Heart left ventricle (tissue), 16 donors: Measurements from ENCODE around the gene CAND2. TPM values are rescaled to one million over a fixed set of nuclear protein-coding genes. Genes with fewer than 3 reads are reported as not detected.
A peak's percentile ranks its signal among the peaks of the same experiment; 100 is the strongest.

ENCODE experiments used
- ATAC-seq, 4 donors: fragments of 200-7000 bp; cut with Tn5 transposase; one replicate each; pipeline ENCODE4 v1.9.1; 2020 to 2022; ENCODE audit warnings: moderate library complexity in 4 of 4, mild to moderate bottlenecking in 3 of 4, moderate number of reproducible peaks in 1 of 4
- DNase-seq, 5 donors: peaks; one replicate each; pipeline ENCODE4 v3.0.0-alpha.2; 2020
- H3K27ac ChIP-seq, 12 donors: fragments of 200-600 bp; sonication (generic) in 4 of 12; one replicate each; pipeline versions ENCODE4 v1.5.0 to v1.8.0; 2016 to 2022; ENCODE audit warnings: mild to moderate bottlenecking in 2 of 12
- H3K27me3 ChIP-seq, 9 donors: fragments of 200-600 bp; sonication (generic) in 2 of 9; one replicate each; pipeline versions ENCODE4 v1.5.1 to v1.8.0; 2016 to 2022; ENCODE audit warnings: mild to moderate bottlenecking in 3 of 9
- H3K36me3 ChIP-seq, 9 donors: fragments of 200-600 bp; sonication (generic) in 2 of 9; one replicate each; pipeline versions ENCODE4 v1.5.0 to v1.8.0; 2018 to 2022; ENCODE audit warnings: mild to moderate bottlenecking in 2 of 9
- H3K4me1 ChIP-seq, 12 donors: fragments of 200-600 bp; sonication (generic) in 4 of 12; one replicate each; pipeline versions ENCODE4 v1.5.0 to v1.8.0; 2016 to 2022; ENCODE audit warnings: mild to moderate bottlenecking in 3 of 12
- H3K4me3 ChIP-seq, 12 donors: fragments of 200-600 bp; sonication (generic) in 4 of 12; one replicate each; pipeline versions ENCODE4 v1.5.0 to v1.8.0; 2017 to 2022; ENCODE audit warnings: mild to moderate bottlenecking in 9 of 12, moderate library complexity in 4 of 12
- H3K9me3 ChIP-seq, 12 donors: fragments of 200-600 bp; sonication (generic) in 4 of 12; one replicate each; pipeline versions ENCODE4 v1.5.0 to v1.8.0; 2016 to 2022; ENCODE audit warnings: mild to moderate bottlenecking in 1 of 12
- CTCF ChIP-seq, 12 donors: fragments of 200-600 bp; sonication (generic) in 4 of 12; IDR thresholded peaks; one replicate each; pipeline versions ENCODE4 v1.5.0 to v1.8.0; 2018 to 2022; ENCODE audit warnings: antibody characterized with exemption in 12 of 12, mild to moderate bottlenecking in 5 of 12
- POLR2A ChIP-seq, 2 donors: fragments of 450-650 bp; IDR thresholded peaks; one replicate each; pipeline ENCODE4 v1.6.1; 2017; ENCODE audit warnings: antibody characterized with exemption in 2 of 2, mild to moderate bottlenecking in 2 of 2, moderate library complexity in 2 of 2
- WGBS, 4 donors: extraction: QIAGEN DNeasy Blood & Tissue Kit in 2 of 4; methylation state at CpG; one replicate each; pipeline versions ENCODE4 v1.1.5 to v1.1.7; 2013 to 2018; 5-methylcytosine and 5-hydroxymethylcytosine counted together
- intact Hi-C, 10 donors: fragments of 100-400 bp; cut with DNase I; formaldehyde crosslinking; loops; one replicate each; pipeline versions ENCODE4 v1.11.1 to v1.14.2; 2022
- polyA plus RNA-seq, 2 donors: library from polyadenylated mRNA; stranded (reverse); fragments of 200-250 nt; gene quantifications; one replicate each; pipeline ENCODE4 v1.2.3, GENCODE V29; 2013
- total RNA-seq, 9 donors: library from RNA; depleted of rRNA in 2 of 9; stranded (reverse); fragments of >200 nt in 2 of 9; fragmentation: NEBNext Ultra II Directional in 3 of 9; extraction: Animal tissue kit (Norgen Biotek cat#: 25700) in 3 of 9; gene quantifications; one replicate each; pipeline versions ENCODE4 v1.1.0 to v1.2.4, GENCODE V29; 2016 to 2023
- donor health status: ischemic (EF 13 %, LVEDD 7.1; RV severe dilation, severe dysfunction).
- donor health status: healthy with polysubstance abuse.
- donor health status: DM: no; HTN: yes; CAD: no.
- donor health status: DM: no; HTN: no; CAD: no.
- donor health status: ischemic (EF 25% LVEDD 6.9; RV normal size, moderate dysfunction).
- donor health status: ischemic (EF 25% LVEDD 5.7; RV mildly dilated, moderate dysfunction).
- donor health status: healthy.
- donor health status: DM: yes; HTN: yes; CAD: no.
- donor health status: ischemic (EF 35%, LVEDD 5.7; RV mildly dilated, moderate dysfunction).
- donor health status: nonischemic (EF 11% LVEDD 7.7; RV severe dilation, severe dysfunction).
- donor health status: DM: yes; HTN: yes; CAD: no.
- donor health status: PGD.
- donor health status: ischemic (EF 29% LVEDD 5.4; RV normal size, mild dysfunction).
- donor health status: nonischemic (EF 23%, LVEDD 6.1; RV moderate dilation, normal function).

The CAND2 gene
- total and polyA plus RNA-seq, 11 donors: 11.7 to 87.5 (median 67.2) TPM

DNA sequence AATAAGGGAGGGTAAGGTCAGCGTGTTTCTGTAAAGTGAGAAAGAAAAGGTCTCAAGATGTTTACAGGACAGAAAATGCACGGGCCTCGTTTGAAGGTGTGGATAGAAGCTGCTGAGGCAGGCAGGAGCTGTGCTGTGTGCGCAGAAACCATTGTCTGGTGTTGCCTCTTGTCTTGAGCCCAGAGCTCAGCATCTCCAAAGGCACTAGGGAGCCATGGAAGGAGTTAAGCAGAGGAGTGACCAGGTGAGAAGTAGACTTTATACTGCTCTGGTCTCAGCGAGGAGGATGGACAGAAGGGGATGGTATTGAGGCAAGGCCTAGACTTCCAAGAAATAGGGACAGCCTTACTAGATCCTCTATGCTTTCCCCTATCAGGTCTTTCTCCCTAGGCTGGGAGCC, 13.0 kb downstream of the CAND2 start:
- no peaks in the 10 kb centered on the region for H3K27me3 ChIP-seq
- H3K9me3 ChIP-seq: no peaks in the 10 kb centered on the region
- H3K4me3 ChIP-seq: peak overlapping the region in 9 of 12 donors; percentile 57 to 71 (median 67)
- TF ChIP-seq CTCF (IDR thresholded peaks at IDR 0.05) (no peak), POLR2A (IDR thresholded peaks at IDR 0.05) (no peak)
- ATAC-seq (no peak), DNase-seq (no peak)
- H3K27ac ChIP-seq: peak overlapping the region in 10 of 12 donors; percentile 43 to 80 (median 76)
- peaks cover 0 to 62% (median 40%) of the 10 kb centered on the region in 9 donors for H3K36me3 ChIP-seq
- intact Hi-C loops: loop anchor here in 3 of 10 donors (10.0 kb wide), 2 partner anchors 105 to 315 kb away; no protein-coding TSS in a partner anchor
- WGBS, 4 donors: 84 to 90% (median 89%) methylated on average over 5 of the region's 5 CpGs
- H3K4me1 ChIP-seq: peaks cover 0 to 42% (median 17%) of the 10 kb centered on the region in 12 donors

- 1 to 5% (median 3%) methylated on average over 24 to 50 of the region's 50 CpGs for WGBS, 4 donors
- peak; percentile 98 to 99 (median 98) for ATAC-seq
These were observed 13.7 kb downstream of the CAND2 start for GRCh38 chr3:12810013-12810780.

GRCh38 chr3:12810961-12811360, 14.5 kb downstream of the CAND2 start:
- Histone ChIP-seq H3K36me3 (peaks cover 0 to 62% (median 41%) of the 10 kb centered on the region in 9 donors), H3K4me1 (peaks cover 0 to 42% (median 17%) of the 10 kb centered on the region in 12 donors), H3K27ac (peak overlapping the region in 6 of 12 donors; percentile 46 to 79 (median 76)), H3K9me3 (no peaks in the 10 kb centered on the region), H3K4me3 (peak overlapping the region in 2 of 12 donors; percentile 67 to 68), H3K27me3 (no peaks in the 10 kb centered on the region)
- intact Hi-C loops: loop anchor here in 1 of 10 donors (1.0 kb wide), 1 partner anchor 30 kb away; the partner anchor contains the start of gene RPL32
- no peak for TF ChIP-seq POLR2A (IDR thresholded peaks at IDR 0.05)
- no peak for TF ChIP-seq CTCF (IDR thresholded peaks at IDR 0.05)
- DNase-seq (no peak), ATAC-seq (no peak)
- 74 to 100% (median 80%) methylated on average over 3 to 5 of the region's 5 CpGs for WGBS, 4 donors

More at GRCh38 chr3:12810013-12810780, 13.7 kb downstream of the CAND2 start:
- TF ChIP-seq POLR2A (IDR thresholded peaks at IDR 0.05) (peak in 1 of 2 donors; percentile 77), CTCF (IDR thresholded peaks at IDR 0.05) (peak; percentile 55 to 96 (median 74))
- intact Hi-C loops: loop anchor here in 1 of 10 donors (1.0 kb wide), 1 partner anchor 31 kb away; the partner anchor contains the start of gene RPL32
- peaks cover 0 to 62% (median 39%) of the 10 kb centered on the region in 9 donors for H3K36me3 ChIP-seq
- H3K4me1 ChIP-seq: peaks cover 0 to 42% (median 17%) of the 10 kb centered on the region in 12 donors
- peak overlapping the region in 11 of 12 donors; percentile 43 to 80 (median 75) for H3K27ac ChIP-seq
- H3K4me3 ChIP-seq: peak overlapping the region; percentile 37 to 71 (median 66)
- H3K9me3 ChIP-seq: no peaks in the 10 kb centered on the region
- DNase-seq: peak; percentile 95 to 98 (median 96)
- H3K27me3 ChIP-seq: no peaks in the 10 kb centered on the region

- H3K36me3 ChIP-seq: peaks cover 0 to 62% (median 49%) of the 10 kb centered on the region in 9 donors
These were observed 16.3 kb downstream of the CAND2 start for GRCh38 chr3:12812812-12813211.

More at GRCh38 chr3:12812812-12813211, 16.3 kb downstream of the CAND2 start:
- no peak for DNase-seq
- 94 to 96% (median 95%) methylated on average over 3 of the region's 3 CpGs for WGBS, 4 donors
- Histone ChIP-seq H3K4me1 (peaks cover 0 to 36% (median 12%) of the 10 kb centered on the region in 12 donors), H3K27me3 (no peaks in the 10 kb centered on the region), H3K9me3 (no peaks in the 10 kb centered on the region), H3K27ac (no peak overlapping the region), H3K4me3 (no peak overlapping the region)
- no peak for ATAC-seq
- intact Hi-C loops: no loop called here
- no peak for TF ChIP-seq POLR2A (IDR thresholded peaks at IDR 0.05)
- no peak for TF ChIP-seq CTCF (IDR thresholded peaks at IDR 0.05)
